HG02973 (cell line): ENCODE data around the gene FGFR4.
A peak's percentile ranks its signal among the peaks of the same experiment; 100 is the strongest.

Experiments used
- ATAC-seq: cut with Tn5 transposase; IDR thresholded peaks from one replicate; pipeline ENCODE4 v1.9.1; 2021; ENCODE audit warnings: moderate library complexity; ENCODE audit not compliant: unreplicated experiment

The FGFR4 gene

DNA sequence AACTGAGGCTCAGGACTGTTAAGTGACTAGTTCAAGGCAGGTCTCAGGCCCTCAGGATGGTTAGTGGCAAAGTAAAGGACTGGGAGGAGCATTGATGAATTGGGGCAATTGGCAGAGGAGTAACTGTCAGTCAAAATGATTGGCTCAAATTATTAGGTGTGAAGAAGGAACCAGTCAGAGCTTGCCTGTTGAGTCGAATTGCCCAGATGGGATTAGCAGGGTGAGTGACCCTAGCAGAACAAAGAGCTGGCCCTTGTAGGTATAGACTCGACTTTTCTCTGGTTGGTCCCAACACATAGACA is 44.3 kb downstream of the FGFR4 start:
- ATAC-seq: no peak

GRCh38 chr5:177131352-177132135 is 44.8 kb downstream of the FGFR4 start:
- ATAC-seq: no peak

DNA sequence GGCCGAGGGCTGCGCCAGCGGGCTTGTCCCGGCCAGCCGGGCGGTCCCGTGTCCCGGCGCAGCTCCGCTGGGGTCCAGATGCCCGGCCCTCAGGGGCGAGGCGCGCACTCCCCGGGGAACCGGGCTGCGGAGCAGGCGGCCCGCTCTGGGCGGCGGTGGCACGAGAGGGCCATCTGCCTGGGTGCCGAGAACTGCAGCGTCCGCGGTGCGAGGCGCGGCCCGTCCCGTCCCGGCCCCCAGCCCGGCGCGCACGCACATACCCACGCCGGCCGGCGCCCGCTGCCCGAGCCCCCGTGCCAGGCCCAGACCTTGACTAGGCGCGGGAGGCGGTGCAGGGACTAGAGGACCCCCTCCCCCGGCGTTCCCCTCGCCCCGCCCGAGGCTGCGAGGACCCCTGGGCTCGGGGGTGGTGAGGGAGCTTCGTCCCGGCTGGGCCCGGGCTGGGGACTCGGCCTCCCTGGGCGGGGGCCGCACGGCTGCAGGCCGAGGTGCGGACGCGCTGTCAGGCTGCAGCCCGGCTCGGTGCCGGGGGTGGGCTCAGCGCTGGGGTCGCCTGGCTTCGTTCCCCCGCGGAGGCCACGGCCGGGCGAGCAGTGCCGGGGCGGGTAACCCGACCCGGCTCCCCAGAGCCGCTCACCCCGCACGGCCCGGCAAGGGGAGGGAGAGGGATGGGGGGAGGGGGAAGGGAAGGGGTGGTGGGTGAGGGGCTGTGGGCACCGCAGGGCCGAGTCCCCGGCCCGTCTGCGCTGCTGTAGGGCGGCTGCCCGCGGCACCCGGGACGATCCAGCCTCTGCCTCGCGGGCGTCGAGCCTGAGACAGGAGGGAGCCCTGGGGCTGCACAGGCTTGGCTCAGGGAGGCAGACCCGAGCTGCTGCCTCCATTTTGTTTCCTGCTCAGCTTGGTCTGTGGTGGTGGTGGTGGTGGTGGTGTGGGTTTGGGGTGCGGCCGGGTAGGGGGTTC is 45.7 kb downstream of the FGFR4 start:
- peak; percentile 10 for ATAC-seq

DNA sequence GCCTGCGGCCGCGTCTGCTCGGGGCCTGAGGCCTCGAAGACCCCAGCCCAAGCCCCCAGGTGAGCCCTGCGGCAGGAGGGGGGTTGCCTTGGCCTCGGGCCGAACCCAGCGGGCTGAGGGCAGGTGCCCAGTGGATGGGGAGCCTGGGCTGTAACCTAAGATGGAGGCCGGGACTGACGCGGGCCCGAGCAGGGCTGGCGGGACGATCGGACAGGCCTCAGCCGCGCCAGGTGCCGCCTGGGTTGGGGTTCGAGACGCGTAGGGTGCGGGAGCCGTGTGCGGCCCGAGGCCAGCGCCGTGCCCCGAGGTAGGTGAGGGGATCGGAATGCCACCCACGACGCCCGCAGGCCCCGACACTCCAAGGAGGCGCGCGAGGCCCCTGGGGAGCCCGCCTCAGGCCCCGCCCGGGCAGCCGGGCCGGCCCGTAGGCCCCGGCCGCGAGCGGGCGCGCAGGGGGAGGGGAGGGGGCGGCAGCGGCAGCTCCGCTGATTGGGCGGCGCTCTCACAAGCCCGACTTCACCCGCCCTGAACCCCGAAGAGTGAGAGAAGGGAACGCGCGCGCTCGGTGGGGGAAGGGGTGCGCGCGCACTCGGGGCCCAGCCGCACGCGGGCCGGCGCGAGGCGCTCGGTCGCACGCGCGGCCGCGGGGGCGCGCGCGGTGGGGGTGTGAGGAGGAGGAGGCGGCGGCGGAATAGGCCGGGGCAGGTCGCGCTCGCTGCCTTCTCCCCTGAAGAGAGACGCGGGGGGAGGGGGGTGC is 46.6 kb downstream of the FGFR4 start, which contains the start of gene NSD1:
TSS of gene NSD1 (plus strand) at position 678 of the 757 bp plus-strand sequence. CDS start 1,331 bp downstream, outside the sequence.
- ATAC-seq: peak; percentile 52

- peak; percentile 21 for ATAC-seq
These were observed 47.4 kb downstream of the FGFR4 start for GRCh38 chr5:177133853-177134696.

GRCh38 chr5:177134697-177135225 is 48.0 kb downstream of the FGFR4 start:
- no peak for ATAC-seq

DNA sequence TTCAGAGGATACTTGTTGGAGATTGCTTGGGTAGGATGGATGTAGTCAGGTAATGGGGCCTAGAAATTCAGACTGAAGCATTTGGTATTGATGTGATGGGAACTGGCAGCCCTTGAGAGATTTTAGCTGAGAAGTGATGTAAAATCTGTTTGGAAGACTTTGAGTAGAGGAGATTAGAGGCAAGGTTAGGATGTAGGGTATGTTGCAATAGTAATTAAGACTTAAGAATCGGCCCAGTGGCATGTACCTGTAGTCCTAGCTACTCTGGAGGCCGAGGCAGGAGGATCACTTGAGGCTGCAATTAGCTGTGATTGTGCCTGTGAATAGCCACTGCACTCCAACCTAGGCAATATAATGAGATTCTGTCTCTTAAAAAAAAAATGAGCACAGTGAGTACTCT is 53.6 kb downstream of the FGFR4 start:
- no peak for ATAC-seq

DNA sequence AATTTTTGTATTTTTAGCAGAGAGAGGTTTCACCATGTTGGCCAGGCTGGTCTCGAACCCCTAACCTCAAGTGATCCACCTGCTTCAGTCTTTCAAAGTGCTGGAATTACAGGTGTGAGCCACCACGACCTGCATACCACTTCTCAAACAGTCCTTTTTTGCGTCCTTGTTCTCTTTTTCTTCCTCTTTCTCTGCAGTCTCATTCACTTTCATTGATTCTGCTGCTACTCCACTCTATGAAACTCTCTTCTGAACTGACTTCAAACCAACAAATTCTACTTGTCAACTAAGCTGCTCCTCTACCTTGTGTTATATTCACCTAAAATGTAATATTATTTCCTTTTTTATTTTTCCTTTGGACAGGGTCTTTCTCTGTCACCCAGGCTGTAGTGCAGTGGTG is 54.8 kb downstream of the FGFR4 start:
- no peak for ATAC-seq

DNA sequence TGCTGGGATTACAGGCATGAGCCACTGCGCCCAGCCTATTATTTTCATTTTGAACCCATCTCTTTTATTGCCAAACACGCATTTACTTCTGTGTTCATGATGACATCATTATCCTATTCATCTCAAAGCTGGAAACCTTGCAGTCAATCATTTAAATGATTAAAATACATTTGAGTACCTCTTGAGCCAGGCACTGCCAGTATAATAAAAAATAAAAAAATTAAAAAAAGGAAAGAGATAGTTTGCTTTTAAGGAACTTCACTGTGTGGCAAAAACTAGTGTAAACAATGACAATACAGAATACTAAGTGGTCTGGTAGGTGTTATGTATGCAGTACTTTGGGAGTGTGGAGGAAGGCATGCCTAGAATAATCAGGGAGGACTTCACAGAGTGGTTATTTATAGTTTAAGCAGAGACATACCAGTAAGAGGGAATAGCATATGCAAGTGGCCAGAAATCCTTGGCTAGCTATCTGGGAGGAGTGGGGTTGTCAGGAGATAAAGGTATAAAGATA is 55.4 kb downstream of the FGFR4 start:
- ATAC-seq: no peak

- ATAC-seq: no peak
These were observed 56.1 kb downstream of the FGFR4 start for GRCh38 chr5:177142778-177143177.

DNA sequence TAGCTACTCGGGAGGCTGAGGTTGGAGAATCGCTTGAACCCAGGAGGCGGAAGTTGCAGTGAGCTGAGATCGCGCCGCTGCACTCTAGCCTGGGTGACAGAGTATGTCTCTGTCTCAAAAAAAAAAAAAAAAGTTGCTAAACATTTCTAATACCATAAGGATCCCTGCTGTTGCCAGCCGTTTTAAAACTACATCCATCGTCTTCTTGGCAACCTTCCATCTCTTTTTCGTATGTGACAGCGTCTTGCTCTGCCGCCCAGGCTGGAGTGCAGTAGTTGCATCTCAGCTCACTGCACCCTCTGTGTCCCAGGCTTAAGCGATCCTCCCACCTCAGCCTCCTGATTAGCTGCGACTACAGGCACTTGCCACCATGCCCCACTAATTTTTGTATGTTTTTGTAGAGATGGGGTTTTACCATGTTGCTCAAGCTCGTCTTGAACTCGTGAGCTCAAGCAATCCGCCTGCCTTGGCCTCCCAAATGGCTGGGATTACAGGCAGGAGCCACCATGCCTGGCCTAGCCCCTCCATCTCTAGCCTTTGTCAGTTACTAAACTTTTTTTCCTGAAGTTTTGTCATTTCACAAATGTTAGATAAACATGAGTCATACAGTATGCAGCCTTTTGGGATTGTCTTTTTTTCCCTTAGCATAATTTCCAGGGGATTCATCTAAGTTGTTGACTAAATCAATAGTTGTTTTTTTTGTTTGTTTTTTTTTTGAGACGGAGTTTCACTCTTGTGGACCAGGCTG is 60.4 kb downstream of the FGFR4 start:
- ATAC-seq: no peak
